Embryonic facial prominence (tissue), 1 donor: ENCODE measurements around the gene THY1.

Source experiments
- DNase-seq: peaks from one replicate; pipeline ENCODE4 v3.0.0-alpha.2; 2016; ENCODE audit errors: extremely low spot score

Gene THY1

GRCh38 chr11:119370486-119371046, 52.4 kb downstream of the THY1 start:
- no peak for DNase-seq

GRCh38 chr11:119369132-119369925, 53.6 kb downstream of the THY1 start:
- no peak for DNase-seq

- DNase-seq = no peak
These were observed 54.6 kb downstream of the THY1 start for GRCh38 chr11:119368121-119369034.

- no peak for DNase-seq
These were observed 55.3 kb downstream of the THY1 start for GRCh38 chr11:119367661-119368120.
